Natural killer cell (primary cell): ENCODE data around the gene SLC1A2. TPM values are rescaled to one million over a fixed set of nuclear protein-coding genes. Genes with fewer than 3 reads are reported as not detected.

Experiments
- ATAC-seq, 3 donors: fragments of 150-1000 bp in 2 of 3; fragments of 200-7000 bp in 1 of 3; cut with Tn5 transposase; 1 replicate in 1 of 3; 2 replicates in 2 of 3; pipeline ENCODE4 v1.10.0; 2021; ENCODE audit warnings: mild to moderate bottlenecking in 2 of 3, moderate library complexity in 2 of 3
- DNase-seq, 2 donors: peaks; one replicate each; pipeline versions ENCODE4 v3.0.0 to v3.0.0-alpha.2; 2013 to 2021; ENCODE audit warnings: mixed read lengths in 1 of 2
- H3K27ac ChIP-seq: one replicate; pipeline ENCODE4 v1.5.1; 2013; ENCODE audit warnings: mild to moderate bottlenecking, low read length
- H3K27me3 ChIP-seq: one replicate; pipeline ENCODE4 v1.6.1; 2013; ENCODE audit warnings: low read length; ENCODE audit not compliant: control insufficient read depth, insufficient read depth
- H3K36me3 ChIP-seq: one replicate; pipeline ENCODE4 v1.6.1; 2013; ENCODE audit warnings: low read length; ENCODE audit not compliant: control insufficient read depth, insufficient read depth
- H3K4me1 ChIP-seq: one replicate; pipeline ENCODE4 v1.6.1; 2013; ENCODE audit warnings: low read length; ENCODE audit not compliant: control insufficient read depth, insufficient read depth
- H3K4me3 ChIP-seq: one replicate; pipeline ENCODE4 v1.5.1; 2013; ENCODE audit warnings: low read length
- H3K9me3 ChIP-seq: one replicate; pipeline ENCODE4 v1.6.1; 2013; ENCODE audit warnings: low read length; ENCODE audit not compliant: control insufficient read depth, insufficient read depth
- H3K27ac Mint-ChIP-seq, 2 donors: one replicate each; pipeline ENCODE4 v1.8.0; 2022; ENCODE audit warnings: mild to moderate bottlenecking in 2 of 2, mixed read lengths in 2 of 2, moderate library complexity in 1 of 2
- H3K27me3 Mint-ChIP-seq, 2 donors: one replicate each; pipeline ENCODE4 v1.8.0; 2022; ENCODE audit warnings: low read depth in 2 of 2, mixed read lengths in 2 of 2
- H3K36me3 Mint-ChIP-seq: one replicate; pipeline ENCODE4 v1.8.0; 2022; ENCODE audit warnings: mixed read lengths
- H3K4me1 Mint-ChIP-seq, 2 donors: one replicate each; pipeline ENCODE4 v1.8.0; 2022; ENCODE audit warnings: mixed read lengths in 2 of 2
- H3K4me3 Mint-ChIP-seq: one replicate; pipeline ENCODE4 v1.8.0; 2022; ENCODE audit warnings: mild to moderate bottlenecking, moderate library complexity, mixed read lengths
- H3K9me3 Mint-ChIP-seq, 2 donors: one replicate each; pipeline ENCODE4 v1.8.0; 2022; ENCODE audit warnings: mixed read lengths in 2 of 2
- CTCF ChIP-seq: fragments of 200-600 bp; IDR thresholded peaks from one replicate; pipeline ENCODE4 v1.8.0; 2022; ENCODE audit warnings: antibody characterized with exemption
- WGBS: methylation state at CpG from one replicate; pipeline ENCODE4 v1.1.7; 2013; ENCODE audit warnings: missing lambda C conversion rate; ENCODE audit not compliant: insufficient coverage; 5-methylcytosine and 5-hydroxymethylcytosine counted together
- intact Hi-C: fragments of 100-400 bp; cut with micrococcal nuclease; formaldehyde crosslinking; loops from one replicate; pipeline ENCODE4 v1.14.2; 2022
- total RNA-seq, 4 donors: library from RNA; stranded (reverse); fragments of 120-200 nt in 1 of 4; gene quantifications; one replicate each; pipeline versions ENCODE4 v1.2.3 to v1.2.4, GENCODE V29; 2013 to 2022

Gene SLC1A2
- total RNA-seq, 3 donors from 2014 or later (not counting 1 experiment from before 2014, with no cell fraction given), result 0.02 TPM; not detected in 2

- Histone ChIP-seq H3K36me3 (peaks cover 36% of the 10 kb centered on the region), H3K4me3 (no peak overlapping the region), H3K4me1 (peaks cover 19% of the 10 kb centered on the region), H3K9me3 (peaks cover 3% of the 10 kb centered on the region), H3K27ac (no peak overlapping the region), H3K27me3 (no peaks in the 10 kb centered on the region)
- 98% methylated on average over 3 of the region's 4 CpGs for WGBS
- DNase-seq, result no peak
- TF ChIP-seq CTCF, result no peak
- Mint-ChIP-seq H3K4me3 (no peak overlapping the region), H3K9me3 (peaks cover 0 to 2% of the 10 kb centered on the region in 2 donors), H3K27me3 (peaks cover 0 to 2% of the 10 kb centered on the region in 2 donors), H3K4me1 (peaks cover 39 to 40% of the 10 kb centered on the region in 2 donors), H3K27ac (peak overlapping the region; percentile 50 to 76), H3K36me3 (peaks cover 37% of the 10 kb centered on the region)
- intact Hi-C loops, result no loop called here
- ATAC-seq, result no peak
Measured at GRCh38 chr11:35232891-35233330, 186.4 kb downstream of the SLC1A2 start.

- 91% methylated on average over 4 of the region's 5 CpGs for WGBS
- Histone ChIP-seq H3K36me3 (peaks cover 48% of the 10 kb centered on the region), H3K9me3 (peaks cover 3% of the 10 kb centered on the region), H3K27ac (no peak overlapping the region), H3K4me3 (no peak overlapping the region), H3K27me3 (no peaks in the 10 kb centered on the region), H3K4me1 (peaks cover 13% of the 10 kb centered on the region)
- intact Hi-C loops, result no loop called here
- peaks cover 24 to 30% of the 10 kb centered on the region in 2 donors for H3K4me1 Mint-ChIP-seq
- H3K27me3 Mint-ChIP-seq, result no peaks in the 10 kb centered on the region
- DNase-seq, result no peak
- H3K36me3 Mint-ChIP-seq, result peaks cover 37% of the 10 kb centered on the region
- peaks cover 0 to 2% of the 10 kb centered on the region in 2 donors for H3K9me3 Mint-ChIP-seq
- ATAC-seq, result no peak
- no peak for TF ChIP-seq CTCF
- peak overlapping the region in 1 of 2 donors; percentile 76 for H3K27ac Mint-ChIP-seq
- H3K4me3 Mint-ChIP-seq, result no peak overlapping the region
Measured at GRCh38 chr11:35231076-35231860, 188.1 kb downstream of the SLC1A2 start.

DNA sequence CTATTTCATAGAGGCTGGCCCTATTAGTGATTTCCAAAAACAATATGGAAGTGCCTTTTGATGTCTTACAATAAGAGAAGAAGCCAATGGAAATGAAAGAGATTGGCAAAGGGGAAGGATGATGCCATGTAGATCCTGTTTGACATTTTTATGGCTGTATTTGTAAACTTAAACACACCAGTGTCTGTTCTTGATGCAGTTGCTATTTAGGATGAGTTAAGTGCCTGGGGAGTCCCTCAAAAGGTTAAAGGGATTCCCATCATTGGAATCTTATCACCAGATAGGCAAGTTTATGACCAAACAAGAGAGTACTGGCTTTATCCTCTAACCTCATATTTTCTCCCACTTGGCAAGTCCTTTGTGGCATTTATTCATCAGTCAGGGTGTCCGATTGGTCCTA is 189.0 kb downstream of the SLC1A2 start:
- no peak overlapping the region for H3K4me3 Mint-ChIP-seq

More for the DNA sequence above, 189.0 kb downstream of the SLC1A2 start:
- ATAC-seq, result no peak
- Mint-ChIP-seq H3K9me3 (peaks cover 0 to 2% of the 10 kb centered on the region in 2 donors), H3K36me3 (peaks cover 37% of the 10 kb centered on the region), H3K27me3 (no peaks in the 10 kb centered on the region), H3K27ac (peak overlapping the region in 1 of 2 donors; percentile 76), H3K4me1 (peaks cover 15 to 22% of the 10 kb centered on the region in 2 donors)
- TF ChIP-seq CTCF, result no peak
- no peak overlapping the region for H3K27ac ChIP-seq
- H3K4me3 ChIP-seq, result no peak overlapping the region
- H3K36me3 ChIP-seq, result peaks cover 55% of the 10 kb centered on the region
- 95% methylated on average over 1 of the region's 1 CpG for WGBS
- peaks cover 3% of the 10 kb centered on the region for H3K9me3 ChIP-seq
- no peaks in the 10 kb centered on the region for H3K27me3 ChIP-seq
- no peak for DNase-seq
- H3K4me1 ChIP-seq, result peaks cover 7% of the 10 kb centered on the region
- intact Hi-C loops, result no loop called here
